GM18867 (cell line): ENCODE measurements around the gene M1AP.

Source experiments
- ATAC-seq: cut with Tn5 transposase; IDR thresholded peaks from one replicate; pipeline ENCODE4 v1.9.1; 2021; ENCODE audit warnings: mild to moderate bottlenecking, moderate library complexity; ENCODE audit not compliant: unreplicated experiment

M1AP gene

DNA sequence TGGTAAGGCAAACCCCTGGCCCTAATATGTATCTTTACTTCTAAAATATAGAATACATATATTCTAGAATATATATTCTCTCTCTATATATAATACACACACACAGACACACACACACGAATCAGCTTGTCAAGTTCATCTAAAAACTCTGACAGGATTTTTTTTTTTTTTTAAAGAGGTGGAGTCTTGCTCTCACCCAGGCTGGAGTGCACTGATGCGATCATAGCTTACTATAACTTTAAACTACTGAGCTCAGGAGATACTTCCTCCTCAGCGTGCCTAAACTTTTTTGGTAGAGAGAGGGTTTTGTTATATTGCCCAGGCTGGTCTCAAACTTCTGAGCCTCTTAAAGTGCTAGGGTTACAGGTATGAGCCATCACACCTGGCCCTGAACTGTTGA lies 48.5 kb downstream of the M1AP start:
- ATAC-seq = no peak

DNA sequence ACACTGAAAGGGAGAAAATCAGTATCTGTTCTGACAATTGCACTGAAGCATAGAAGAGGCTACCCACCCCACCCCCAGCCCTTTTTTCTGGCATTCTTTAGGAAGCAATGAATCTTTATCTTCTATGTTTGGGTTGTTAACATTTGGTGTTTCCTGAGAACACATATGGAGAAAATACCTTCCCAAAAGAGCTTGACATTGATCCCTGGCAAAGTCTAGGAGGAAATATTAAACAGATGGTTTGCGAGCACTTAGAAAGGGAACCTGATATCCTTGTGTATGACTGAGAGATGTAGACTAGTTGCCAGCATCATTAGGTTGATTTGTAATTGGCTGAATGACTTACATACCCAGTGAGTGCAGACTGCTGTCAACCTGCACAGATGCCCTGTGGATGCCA lies 50.7 kb downstream of the M1AP start:
- no peak for ATAC-seq

DNA sequence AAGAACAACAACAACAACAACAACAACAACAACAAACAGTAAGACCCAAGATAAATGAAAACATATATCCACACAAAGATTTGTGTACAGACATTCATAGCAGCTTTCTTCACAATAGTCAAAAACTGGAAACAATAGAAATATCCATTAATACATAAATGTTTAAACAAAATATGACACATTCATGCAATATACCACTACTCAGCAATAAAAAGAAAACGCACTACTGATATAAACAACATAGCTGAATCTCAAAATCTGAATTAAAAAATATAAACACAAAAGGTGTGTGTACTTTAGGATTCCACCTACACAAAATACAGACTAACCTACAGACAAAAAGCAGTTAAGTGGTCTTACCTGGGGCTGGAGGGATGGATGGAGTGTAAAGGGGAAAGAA lies 51.5 kb downstream of the M1AP start:
- no peak for ATAC-seq

- no peak for ATAC-seq
These were observed 54.0 kb downstream of the M1AP start for GRCh38 chr2:74593826-74594772.

- ATAC-seq = no peak
These were observed 59.5 kb downstream of the M1AP start for GRCh38 chr2:74588664-74589063.

- ATAC-seq = peak; percentile 60
These were observed 60.4 kb downstream of the M1AP start for GRCh38 chr2:74587664-74588277.

DNA sequence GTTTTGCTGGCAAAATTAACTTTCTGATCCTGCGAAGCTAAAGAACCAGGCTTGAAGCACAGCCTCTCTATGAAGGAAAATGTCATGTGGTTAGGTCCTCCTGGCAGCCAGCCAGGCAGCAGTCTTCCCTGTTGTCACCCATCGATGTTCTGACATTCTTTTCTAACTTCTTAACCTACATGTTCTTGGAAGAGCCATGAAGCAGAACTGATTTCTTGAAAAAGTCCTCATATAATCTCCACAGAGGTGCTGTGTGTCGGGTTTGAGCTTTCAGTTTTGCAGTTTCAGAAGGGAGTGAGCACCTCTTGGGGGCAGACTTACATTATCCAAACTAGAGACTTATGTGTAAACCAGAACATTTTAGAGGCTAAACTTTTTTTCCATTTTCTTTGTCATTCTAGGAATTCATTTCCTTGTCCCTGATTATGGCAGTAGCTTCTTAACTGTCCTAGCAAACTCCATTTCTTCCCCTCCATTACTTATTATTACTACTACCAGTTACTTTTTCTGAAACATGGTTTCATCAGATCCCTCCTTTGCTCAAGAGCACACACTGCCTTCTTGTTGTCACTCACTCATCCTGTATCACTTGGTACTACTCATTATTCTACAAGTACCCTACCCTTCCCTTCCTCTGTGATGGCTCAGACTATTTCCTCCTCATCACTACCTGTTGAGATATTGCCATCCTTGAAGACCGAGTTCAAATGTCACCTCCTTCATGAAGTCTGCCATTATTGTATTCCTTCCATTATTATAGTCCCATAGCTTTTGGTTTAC lies 62.5 kb downstream of the M1AP start:
- peak; percentile 51 for ATAC-seq

- peak; percentile 51 for ATAC-seq
These were observed 64.0 kb downstream of the M1AP start for GRCh38 chr2:74584088-74584645.

GRCh38 chr2:74583504-74583903 lies 64.6 kb downstream of the M1AP start:
- ATAC-seq = no peak

DNA sequence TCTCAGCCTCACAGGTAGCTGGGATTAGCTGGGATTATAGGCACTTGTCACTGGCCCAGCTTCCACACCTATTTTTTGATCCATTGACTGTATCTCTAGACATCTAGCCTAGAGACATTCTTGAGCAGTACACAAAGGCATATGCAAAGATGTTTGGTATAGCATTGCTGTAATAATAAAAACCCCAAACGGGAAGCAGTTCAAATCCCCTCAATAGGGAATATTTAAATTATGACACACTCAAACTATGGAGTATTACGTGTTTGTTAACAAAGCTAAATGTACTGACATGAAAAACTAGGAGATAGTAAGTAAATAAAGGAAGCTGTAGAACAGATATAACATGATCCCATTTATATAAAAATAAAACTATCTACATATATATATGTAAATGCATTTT lies 65.9 kb downstream of the M1AP start:
- no peak for ATAC-seq

DNA sequence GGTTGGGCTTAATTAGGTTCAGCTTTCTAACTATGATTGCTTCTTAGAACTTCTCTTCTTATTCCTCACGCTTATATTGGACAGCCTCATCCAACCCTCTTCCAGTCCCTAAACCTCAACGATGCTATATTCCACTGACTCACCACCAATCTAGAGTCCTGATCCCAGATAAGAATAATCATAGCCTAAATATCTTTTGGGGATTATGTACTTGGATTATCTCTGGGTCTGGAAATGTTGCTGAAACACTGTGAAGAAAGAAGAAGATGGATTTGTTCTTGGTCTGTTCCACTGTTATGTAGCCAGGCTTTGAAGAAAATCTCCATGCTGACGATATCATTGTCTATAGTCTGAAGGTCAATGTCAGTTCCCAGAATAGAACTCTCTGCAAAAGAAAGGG lies 66.7 kb downstream of the M1AP start:
- ATAC-seq = no peak

DNA sequence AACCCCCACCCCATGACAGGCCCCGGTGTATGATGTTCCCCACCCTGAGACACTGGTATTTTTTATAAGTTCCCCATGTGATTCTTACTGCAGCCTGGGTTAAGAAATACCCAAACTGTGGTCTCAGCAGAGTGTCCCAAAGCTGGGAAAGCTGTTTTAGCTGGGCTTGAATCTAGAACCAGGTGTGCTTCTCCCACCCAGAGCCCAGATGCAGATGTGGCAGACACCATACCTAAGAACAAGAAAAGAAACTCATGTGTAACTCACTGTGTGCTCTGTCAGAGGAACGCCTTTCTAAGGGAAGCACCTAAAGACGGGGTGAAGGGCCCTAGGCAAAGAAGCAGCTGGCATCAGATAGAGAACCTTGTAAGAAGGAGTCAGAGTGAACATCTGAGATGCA lies 69.7 kb downstream of the M1AP start:
- ATAC-seq = peak; percentile 54

DNA sequence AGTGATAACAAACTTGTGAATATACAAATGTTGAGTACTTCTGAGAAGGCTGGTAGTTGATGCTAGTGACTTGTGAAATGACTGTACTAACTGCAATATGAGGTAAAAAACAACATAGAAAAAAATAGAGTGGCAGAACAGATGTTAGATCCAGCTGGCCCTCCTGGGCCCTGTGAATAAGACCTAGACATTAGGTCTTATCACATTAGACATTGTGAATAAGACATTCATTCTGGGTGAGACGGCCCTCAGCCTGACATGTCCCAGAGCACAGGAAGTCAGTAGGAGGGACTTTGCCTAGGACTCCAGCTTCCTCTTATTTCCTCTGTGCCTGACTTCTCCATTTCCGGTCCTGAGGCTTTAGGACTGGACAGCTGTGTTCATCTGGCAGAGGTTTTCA lies 70.7 kb downstream of the M1AP start:
- ATAC-seq = peak; percentile 44

GRCh38 chr2:74576863-74577229 lies 71.3 kb downstream of the M1AP start:
- no peak for ATAC-seq

GRCh38 chr2:74576211-74576862 lies 71.8 kb downstream of the M1AP start:
- ATAC-seq = no peak

GRCh38 chr2:74575320-74575719 lies 72.8 kb downstream of the M1AP start:
- ATAC-seq = no peak

DNA sequence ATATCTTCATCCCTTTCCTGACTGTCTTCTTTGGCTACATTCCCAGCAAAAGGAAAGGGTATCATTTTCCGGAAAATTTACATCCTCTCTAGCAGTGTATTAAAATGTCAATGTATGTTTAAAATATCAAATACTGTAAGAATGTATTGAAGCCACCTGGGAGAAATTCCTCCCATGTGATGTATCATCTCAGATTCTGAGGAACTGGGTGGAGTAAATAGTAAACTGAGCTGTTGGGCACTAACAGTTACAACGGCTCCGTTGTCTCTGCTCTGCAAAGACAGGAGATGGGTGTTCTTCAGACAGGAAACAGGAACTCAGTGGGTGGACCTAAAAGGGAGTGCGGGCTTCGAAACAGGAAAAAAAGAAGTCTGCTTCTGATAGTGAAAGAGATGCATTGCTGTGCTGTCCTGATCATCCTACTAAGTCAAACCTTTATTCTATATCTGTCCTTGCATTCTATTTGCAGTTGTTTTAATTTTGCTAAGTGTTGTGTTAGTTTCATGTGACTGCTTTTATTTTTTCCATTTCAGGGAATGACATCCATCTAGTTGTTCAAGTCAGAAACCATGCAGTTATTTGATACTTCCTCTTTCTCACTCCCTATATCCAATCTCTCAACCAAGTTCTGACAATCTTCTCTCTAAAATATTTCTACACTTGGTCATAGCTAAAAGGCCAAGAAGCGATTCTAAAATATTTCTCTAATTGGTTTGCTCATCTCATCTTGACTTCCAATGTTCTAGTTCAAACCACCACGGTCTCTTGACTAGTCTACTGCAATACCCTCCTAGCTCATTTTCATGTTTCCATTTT lies 74.2 kb downstream of the M1AP start:
- ATAC-seq = peak; percentile 39

- no peak for ATAC-seq
These were observed 75.8 kb downstream of the M1AP start for GRCh38 chr2:74572178-74572925.

DNA sequence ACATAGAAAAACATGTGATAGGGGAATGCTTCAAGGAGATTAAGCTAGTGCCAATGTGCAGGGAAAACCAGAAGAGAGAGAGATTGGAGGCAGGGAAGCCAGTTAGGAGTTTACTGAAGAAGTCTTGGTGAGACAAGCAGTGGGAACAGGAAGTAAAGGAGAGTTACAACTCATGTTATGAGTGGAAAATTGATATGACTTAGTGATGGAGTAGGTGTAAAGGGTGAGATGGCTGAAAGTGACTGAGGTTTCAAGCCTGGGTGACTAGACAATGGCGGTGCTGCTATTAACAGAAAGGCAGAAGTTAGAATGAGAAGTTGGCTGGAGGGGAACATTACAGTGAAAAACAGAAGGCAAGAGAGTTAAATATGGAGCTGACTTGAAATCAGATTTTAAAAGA lies 77.1 kb downstream of the M1AP start:
- peak; percentile 74 for ATAC-seq
